NCI-H2227 (cell line): ENCODE measurements around the gene DRD5.

Experiments
- DNase-seq: peaks from one replicate; lab custom pipeline; 2025; ENCODE audit not compliant: unreplicated experiment; lab: John Stamatoyannopoulos, UW

The DRD5 gene

DNA sequence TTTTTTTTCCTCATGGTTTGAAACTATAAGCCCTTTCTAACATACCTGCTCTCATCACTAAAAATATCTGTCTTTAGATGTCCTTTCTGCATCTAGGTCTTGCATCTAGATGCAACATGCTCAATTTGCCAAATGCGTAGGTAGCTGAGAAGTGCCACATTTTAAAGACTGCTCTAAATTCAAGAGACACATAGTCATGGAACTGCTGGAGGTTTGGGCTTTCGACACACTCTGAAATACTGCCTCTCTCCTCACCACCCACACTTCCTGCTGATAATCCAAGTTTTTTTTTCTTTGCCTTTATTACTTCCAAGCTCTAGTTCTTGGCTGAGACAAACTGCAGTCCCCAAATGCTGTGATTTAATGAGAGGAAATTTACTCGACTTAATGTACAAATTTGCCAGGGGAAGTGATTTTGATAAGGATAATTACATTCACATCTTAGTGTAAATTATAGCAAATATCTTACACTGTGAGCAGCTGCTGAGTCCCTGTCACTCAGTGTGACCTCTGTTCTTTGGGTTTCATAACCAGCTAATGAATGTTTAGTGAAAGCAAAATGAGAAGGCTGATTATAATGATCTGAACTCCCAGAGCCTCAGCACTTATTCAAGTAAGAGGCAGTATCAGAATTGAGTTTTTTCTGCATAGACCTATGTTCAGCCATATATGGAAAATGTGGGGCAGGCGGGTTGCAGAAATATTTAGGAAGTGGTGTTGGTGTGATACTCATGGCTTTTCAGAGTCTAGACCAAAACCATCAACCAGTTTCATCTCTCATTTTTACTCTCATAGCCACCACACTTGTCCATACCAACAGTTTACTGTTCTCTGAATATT lies 31.3 kb downstream of the DRD5 start:
- DNase-seq, result no peak

DNA sequence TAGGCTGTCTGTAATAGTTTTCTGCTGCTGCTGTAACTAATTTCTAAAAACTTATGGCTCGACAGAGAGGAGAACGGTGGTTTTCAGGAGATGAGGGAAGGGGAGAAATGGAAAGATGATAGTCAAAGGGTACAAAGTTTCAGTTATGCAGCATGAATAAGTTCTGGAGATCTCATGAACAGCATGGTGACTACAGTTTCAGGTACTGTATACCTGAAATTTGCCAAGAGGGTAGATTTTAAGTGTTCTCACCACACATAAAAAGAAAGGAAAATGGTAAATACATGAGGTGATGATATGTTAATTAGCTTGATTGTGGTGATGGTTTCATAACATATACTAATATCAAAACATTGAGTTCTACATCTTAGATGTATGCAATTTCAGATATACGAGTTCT lies 34.9 kb downstream of the DRD5 start:
- no peak for DNase-seq

DNA sequence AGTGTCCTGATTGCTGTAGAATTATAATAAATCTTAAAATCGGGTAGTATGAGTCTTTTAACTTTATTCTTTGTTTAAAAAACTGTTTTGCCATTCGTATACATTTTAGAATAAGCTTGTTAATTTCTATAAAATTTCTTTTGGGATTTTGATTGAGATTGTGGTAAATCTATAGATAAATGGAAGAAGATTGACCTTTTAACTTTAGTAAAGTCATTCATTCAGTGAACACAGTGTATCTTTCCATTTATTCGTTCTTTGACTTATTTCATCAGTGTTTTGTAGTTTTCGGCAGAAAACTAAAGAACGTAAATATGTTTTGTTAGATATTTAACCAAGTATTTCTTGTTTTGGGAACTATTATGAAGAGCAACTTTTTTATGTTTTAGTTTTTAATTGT lies 38.9 kb downstream of the DRD5 start:
- DNase-seq, result no peak

DNA sequence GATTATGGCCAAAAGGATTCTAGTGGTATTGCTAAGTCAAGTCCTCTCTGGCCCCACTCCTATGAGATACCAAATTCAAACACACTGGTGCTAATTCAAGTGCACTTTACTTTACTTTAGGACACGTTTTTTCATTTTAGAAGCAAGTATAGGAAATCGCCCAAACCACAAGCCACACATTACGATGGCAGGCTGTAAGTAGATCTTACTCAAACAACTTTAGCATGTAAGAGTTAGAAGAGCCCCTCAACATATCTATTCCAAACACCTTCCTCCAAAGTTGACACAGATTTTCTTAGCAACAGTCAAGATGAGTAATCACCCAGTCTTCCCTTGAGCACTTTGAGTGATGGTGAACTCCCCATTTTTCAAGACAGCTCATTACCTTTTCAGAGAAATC lies 43.6 kb downstream of the DRD5 start:
- no peak for DNase-seq

DNA sequence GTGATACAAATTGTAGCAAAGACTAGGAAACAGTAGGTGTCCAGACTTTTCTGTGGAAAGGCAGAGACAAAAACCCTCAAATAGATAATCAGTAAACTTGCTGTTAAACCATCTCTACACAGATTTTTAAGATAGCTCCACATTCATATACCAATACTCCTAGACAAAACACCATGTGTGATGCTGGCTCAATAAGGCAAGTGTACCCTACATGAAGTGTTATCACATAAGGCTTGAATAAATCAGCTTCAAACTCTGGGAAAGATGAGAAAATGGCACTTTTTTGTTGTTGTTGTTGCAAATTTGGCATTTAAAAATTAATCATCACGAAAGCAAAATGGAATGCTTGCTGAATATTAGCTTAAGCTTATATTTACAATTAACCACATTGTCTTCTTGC lies 45.1 kb downstream of the DRD5 start:
- no peak for DNase-seq

DNA sequence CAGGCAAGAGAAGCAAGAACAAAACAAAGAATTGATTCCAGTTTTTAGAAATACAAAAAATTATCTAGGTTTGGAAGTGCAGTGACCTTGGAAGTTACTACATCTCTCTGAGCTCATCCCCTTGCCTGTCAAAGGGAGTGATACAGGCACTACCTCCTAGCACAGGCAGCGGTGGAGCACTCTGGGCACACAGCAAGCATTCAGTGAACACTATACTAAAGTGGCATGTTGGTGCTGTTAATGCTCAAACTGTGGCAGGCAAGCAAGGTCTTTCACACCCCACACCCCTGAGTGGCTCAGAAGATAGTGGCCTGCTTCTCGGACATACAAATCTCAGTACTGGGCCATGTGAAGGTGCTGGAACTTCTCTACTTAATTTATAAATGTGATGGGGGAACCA lies 51.2 kb downstream of the DRD5 start:
- DNase-seq, result no peak

DNA sequence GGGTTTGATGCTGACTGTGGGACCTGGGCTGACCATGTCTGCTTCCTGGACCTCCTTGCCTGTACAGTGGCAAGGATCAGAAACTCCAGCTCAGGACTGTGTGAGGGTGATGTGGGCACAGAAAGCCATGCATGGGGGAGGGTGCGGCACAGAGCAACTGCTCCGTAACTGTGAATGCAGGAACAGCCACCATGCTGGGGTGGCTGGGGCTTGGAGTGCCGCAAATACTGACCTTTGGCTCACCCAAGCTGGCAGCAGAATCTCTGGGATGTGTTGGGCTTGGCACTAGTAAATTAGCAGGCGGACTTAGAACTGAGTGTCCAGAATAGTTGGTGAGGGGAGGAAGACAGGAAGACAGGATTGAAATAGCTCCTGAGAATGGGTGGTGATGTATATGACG lies 52.0 kb downstream of the DRD5 start:
- DNase-seq, result no peak
